Measurements from ENCODE around the gene NARS2.

The NARS2 gene

DNA sequence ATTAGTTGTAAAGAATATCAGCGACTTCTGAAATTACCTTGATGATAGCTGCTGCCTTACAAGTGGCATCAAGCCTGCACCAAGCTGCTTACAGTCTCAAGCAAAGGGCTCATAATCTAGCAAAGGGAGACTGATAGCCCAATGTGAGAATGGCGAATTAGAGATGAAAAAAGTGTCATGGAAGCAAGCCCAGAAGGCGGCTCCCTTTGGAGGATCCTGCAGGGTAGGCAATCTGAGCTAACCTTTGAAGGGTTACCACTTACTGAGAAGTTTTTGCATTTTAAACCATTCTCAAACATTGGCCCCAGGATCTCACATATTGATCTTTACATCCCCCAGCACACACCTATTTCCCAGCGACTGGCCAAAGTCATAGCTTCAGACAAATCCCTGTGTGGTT lies 175.5 kb downstream of the NARS2 start:
- no peak for DNase-seq (ENCODE audit: extremely low read depth, low read depth)
- TF ChIP-seq, protein P1, sequence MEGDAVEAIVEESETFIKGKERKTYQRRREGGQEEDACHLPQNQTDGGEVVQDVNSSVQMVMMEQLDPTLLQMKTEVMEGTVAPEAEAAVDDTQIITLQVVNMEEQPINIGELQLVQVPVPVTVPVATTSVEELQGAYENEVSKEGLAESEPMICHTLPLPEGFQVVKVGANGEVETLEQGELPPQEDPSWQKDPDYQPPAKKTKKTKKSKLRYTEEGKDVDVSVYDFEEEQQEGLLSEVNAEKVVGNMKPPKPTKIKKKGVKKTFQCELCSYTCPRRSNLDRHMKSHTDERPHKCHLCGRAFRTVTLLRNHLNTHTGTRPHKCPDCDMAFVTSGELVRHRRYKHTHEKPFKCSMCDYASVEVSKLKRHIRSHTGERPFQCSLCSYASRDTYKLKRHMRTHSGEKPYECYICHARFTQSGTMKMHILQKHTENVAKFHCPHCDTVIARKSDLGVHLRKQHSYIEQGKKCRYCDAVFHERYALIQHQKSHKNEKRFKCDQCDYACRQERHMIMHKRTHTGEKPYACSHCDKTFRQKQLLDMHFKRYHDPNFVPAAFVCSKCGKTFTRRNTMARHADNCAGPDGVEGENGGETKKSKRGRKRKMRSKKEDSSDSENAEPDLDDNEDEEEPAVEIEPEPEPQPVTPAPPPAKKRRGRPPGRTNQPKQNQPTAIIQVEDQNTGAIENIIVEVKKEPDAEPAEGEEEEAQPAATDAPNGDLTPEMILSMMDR (IDR thresholded peaks at IDR 0.05; ENCODE audit: low read depth, low read length) = no peak

DNA sequence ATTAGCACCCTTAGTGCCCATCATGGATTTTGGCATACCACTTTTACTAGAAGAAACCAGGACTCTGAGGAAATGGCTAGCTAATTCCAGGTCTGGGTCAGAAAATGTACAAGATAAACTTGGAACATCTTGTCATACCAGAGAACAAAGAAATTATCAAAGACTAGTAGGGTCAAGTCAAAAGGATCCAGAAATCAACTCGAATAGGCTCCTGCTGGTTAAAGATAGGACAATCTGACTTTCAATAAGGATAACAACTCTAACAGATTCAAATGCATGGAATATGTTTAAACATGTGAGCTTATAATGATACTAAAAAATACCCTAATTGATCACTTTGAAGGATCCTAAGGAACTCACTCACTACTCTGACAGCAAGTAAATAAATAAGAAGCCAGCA lies 175.9 kb downstream of the NARS2 start:
- TF ChIP-seq, protein P1 (IDR thresholded peaks at IDR 0.05; ENCODE audit: low read depth, low read length) = no peak

DNA sequence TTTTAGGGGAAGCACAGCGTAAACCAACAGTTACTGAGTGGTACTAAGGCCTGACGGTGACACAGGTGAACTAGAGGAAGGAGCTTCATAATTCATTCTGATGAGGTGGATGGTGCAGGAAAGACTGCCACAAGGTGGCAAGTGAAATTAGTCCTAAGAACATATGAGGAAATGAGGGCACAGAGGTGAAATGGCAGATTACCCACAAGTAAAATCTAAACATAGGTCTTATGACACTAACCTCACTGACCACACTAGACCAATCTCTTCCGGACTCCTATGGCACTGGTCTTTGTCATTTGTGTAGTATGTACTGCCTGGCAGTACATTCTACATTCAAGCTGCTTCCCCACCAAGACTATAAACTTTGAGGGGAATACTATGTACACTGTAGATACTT lies 177.3 kb downstream of the NARS2 start:
- TF ChIP-seq, protein P1 (IDR thresholded peaks at IDR 0.05; ENCODE audit: low read depth, low read length) = no peak
- no peak for DNase-seq (ENCODE audit: extremely low read depth, low read depth)

More for the DNA sequence above, 175.9 kb downstream of the NARS2 start:
- DNase-seq (ENCODE audit: extremely low read depth, low read depth) = no peak

DNA sequence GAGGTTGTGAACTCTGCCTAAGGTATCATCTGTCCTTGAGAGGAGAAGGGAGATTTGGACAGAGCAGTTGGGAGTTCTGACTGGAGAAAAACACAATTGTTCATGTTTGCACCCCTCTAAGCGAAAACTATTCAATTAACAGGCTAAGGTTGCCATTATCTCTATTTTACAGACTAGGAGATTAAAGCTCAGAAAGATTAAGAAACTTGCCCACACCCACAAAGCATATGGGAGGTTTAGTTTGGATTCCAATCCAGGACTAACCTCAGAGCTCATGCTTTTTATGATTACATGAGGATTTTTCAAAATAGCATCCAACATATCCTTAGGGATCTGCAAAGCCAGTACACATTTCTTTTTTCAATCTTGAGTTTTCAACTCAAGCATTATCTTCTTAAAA lies 179.1 kb downstream of the NARS2 start:
- no peak for DNase-seq (ENCODE audit: extremely low read depth, low read depth)
- TF ChIP-seq, protein P1 (IDR thresholded peaks at IDR 0.05; ENCODE audit: low read depth, low read length) = no peak

DNA sequence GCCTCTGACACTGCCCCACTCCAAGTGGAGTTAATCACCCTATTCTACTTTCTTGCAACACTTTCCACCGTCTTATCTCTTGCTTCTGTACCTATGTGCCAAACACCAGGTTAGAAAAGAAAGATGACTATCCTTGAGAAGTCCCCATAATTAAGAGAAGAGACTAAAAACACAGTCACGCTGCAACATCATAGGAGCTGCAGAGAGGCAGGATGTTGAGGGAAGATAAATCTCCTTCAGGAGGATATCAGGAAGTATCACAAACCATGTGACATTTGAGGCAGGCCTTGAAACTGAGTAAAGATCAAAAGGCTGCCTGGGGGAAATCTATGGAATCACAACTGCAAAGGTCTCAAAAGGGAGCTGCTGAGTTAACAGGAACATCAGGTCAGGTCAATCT lies 181.8 kb downstream of the NARS2 start:
- TF ChIP-seq, protein P1 (IDR thresholded peaks at IDR 0.05; ENCODE audit: low read depth, low read length) = no peak
- no peak for DNase-seq (ENCODE audit: extremely low read depth, low read depth)

DNA sequence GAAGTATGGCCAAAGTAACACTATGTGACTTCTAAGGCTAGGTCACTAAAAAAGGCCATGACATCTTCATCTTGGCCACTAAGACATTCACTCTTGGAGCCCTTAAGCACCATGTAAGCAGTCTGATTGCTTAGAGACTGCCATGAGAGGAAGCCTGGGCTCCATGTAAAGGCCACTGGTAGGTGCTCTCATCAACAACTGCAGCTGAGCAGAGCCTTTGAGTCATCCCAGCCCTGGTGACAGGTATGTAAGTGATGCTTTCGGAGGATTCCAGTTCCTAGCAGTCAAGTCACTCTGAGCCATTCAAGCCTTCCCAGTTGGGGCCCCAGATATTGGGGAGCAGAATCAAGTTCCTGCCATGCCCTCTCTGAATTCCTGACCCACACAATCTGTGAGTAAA lies 183.2 kb downstream of the NARS2 start:
- TF ChIP-seq, protein P1 (IDR thresholded peaks at IDR 0.05; ENCODE audit: low read depth, low read length) = no peak
- DNase-seq (ENCODE audit: extremely low read depth, low read depth) = no peak

DNA sequence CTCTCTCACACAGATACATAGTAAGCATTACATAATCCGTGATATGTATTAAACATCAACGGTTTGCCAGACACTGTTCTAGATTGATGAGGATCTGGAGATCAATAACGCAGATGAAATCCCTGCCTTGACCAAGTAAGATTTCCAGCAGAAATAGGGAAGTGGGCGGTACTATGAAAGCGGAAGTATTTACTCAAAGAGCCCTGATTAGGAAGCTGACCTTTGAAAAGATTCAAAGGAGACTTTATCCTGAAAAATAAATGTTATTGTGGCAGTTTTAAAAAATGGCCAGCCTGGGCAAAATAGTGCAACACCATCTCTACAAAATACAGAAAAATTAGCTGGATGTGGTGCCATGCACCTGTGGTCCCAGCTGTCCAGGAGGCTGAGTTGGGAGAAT lies 183.9 kb downstream of the NARS2 start:
- DNase-seq (ENCODE audit: extremely low read depth, low read depth) = no peak
- TF ChIP-seq, protein P1 (IDR thresholded peaks at IDR 0.05; ENCODE audit: low read depth, low read length) = no peak

Data from AG09319 (cell line).